Measurements from ENCODE around the gene TMEM95. TPM values are rescaled to one million over a fixed set of nuclear protein-coding genes. Genes with fewer than 3 reads are reported as not detected.
"Not testable (repeated sequence)": the region's sequence is repeated elsewhere in the genome, so short reads cannot be mapped to it uniquely, and the experiment has no call there.

TMEM95 gene
- total RNA-seq, 2 experiments from 2014 or later: not detected

DNA sequence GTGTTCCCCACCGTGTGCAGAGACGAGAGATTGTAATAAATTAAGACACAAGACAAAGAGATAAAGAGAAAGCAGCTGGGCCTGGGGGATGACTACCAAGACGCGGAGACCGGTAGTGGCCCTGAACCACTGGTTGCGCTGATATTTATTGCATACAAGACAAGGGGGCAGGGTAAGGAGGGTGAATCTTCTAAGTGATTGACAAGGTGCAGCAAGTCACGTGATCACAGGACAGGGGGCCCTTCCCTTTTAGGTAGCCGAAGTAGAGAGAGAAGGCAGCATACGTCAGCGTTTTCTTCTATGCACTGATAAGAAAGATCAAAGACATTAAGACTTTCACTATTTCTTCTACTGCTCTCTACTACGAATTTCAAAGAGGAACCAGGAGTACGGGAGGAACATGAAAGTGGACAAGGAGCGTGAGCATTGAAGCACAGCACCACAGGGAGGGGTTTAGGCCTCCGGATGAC lies 22.3 kb upstream of the TMEM95 start:
- POLR2A ChIA-PET; H3K27me3 Mint-ChIP-seq (ENCODE audit: low read depth); CTCF ChIA-PET: not testable (repeated sequence)

DNA sequence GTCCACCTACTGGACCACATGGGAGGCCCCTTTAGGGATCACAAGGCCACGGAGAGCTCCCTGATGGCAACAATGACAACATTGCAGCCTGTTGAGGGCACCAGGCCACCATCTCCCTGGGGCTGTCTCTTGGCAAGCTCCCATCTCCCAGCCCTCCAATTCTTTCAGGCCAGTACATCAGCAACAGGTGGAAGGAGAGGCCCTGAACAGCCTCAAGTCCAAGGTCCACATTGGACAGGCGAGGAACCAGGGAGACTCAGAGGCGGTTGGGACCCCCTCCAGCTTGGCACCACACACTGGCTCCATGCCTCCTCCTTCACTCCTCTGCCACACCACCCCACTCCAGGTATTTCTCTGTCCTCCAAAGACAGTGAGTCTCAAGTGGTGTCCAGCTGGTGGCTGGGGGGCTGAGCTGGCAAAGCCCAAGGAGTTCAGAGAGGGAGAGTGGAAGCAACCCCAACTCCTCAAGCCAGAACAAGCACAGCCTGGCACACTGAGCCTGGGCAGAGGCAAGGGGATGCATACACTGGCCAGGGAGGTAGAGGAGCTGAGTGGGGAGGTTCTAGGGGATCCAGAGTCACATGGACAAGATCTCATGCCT lies 19.9 kb upstream of the TMEM95 start:
- H3K9me3 Mint-ChIP-seq (ENCODE audit: insufficient read depth): no peaks in the 10 kb centered on the region
- H3K4me1 Mint-ChIP-seq (ENCODE audit: low read depth): peaks cover 62% of the 10 kb centered on the region
- peak overlapping the region; percentile 47 for H3K4me3 Mint-ChIP-seq
- no peaks in the 10 kb centered on the region for H3K27me3 Mint-ChIP-seq (ENCODE audit: low read depth)
- peak overlapping the region; percentile 98 for H3K27ac Mint-ChIP-seq
- DNase-seq: no peak
- H3K36me3 Mint-ChIP-seq (ENCODE audit: low read depth): peaks cover 28% of the 10 kb centered on the region
- ChIA-PET CTCF (interaction anchor here (0.7 to 4.0 kb wide), 10 partner anchors 8 to 353 kb away, joined by 3 to 41 read pairs (median 9); partner anchors contain the start of genes KCTD11 and TMEM95), POLR2A (interaction anchor here (0.6 to 4.9 kb wide), 6 partner anchors 14 to 693 kb away, joined by 3 to 54 read pairs (median 3); partner anchors contain the start of gene GPS2)
- no peak for ATAC-seq

More for the DNA sequence above, 22.3 kb upstream of the TMEM95 start:
- not testable (repeated sequence) for H3K9me3 Mint-ChIP-seq (ENCODE audit: insufficient read depth); ATAC-seq
- H3K36me3 Mint-ChIP-seq (ENCODE audit: low read depth): peaks cover 11% of the 10 kb centered on the region
- H3K27ac Mint-ChIP-seq: peak overlapping the region; percentile 83
- peak; percentile 69 for DNase-seq
- H3K4me1 Mint-ChIP-seq (ENCODE audit: low read depth): peaks cover 64% of the 10 kb centered on the region
- H3K4me3 Mint-ChIP-seq: peak overlapping the region; percentile 38

DNA sequence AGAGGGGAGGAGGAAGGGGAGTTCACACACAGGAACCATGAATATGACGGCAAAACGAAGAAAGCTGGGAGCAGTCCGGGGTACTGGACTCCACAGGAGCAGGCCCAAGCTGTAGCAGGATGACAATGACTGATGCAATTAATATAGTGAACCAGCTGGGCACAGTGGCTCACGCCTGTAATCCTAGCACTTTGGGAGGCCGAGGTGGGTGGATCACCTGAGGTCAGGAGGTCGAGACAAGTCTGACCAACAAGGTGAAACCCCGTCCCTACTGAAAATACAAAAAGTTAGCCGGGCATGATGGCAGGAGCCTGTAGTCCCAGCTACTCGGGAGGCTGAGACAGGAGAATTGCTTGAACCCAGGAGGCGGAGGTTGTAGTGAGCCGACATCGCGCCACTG lies 19.2 kb upstream of the TMEM95 start:
- Mint-ChIP-seq H3K4me3 (peak overlapping the region; percentile 85), H3K36me3 (ENCODE audit: low read depth) (peaks cover 33% of the 10 kb centered on the region), H3K27ac (peak overlapping the region; percentile 98), H3K4me1 (ENCODE audit: low read depth) (peaks cover 62% of the 10 kb centered on the region)
- not testable (repeated sequence) for ATAC-seq; H3K9me3 Mint-ChIP-seq (ENCODE audit: insufficient read depth); DNase-seq; H3K27me3 Mint-ChIP-seq (ENCODE audit: low read depth)
- POLR2A ChIA-PET: interaction anchor here (0.6 to 4.9 kb wide), 17 partner anchors 9 to 351 kb away, joined by 3 to 54 read pairs (median 7); partner anchors contain the start of genes GPS2, TMEM102, TNFSF12 and TP53
- CTCF ChIA-PET: interaction anchor here (0.7 to 4.0 kb wide), 14 partner anchors 10 to 352 kb away, joined by 3 to 41 read pairs (median 10); partner anchors contain the start of genes KCTD11, TMEM95 and TP53

DNA sequence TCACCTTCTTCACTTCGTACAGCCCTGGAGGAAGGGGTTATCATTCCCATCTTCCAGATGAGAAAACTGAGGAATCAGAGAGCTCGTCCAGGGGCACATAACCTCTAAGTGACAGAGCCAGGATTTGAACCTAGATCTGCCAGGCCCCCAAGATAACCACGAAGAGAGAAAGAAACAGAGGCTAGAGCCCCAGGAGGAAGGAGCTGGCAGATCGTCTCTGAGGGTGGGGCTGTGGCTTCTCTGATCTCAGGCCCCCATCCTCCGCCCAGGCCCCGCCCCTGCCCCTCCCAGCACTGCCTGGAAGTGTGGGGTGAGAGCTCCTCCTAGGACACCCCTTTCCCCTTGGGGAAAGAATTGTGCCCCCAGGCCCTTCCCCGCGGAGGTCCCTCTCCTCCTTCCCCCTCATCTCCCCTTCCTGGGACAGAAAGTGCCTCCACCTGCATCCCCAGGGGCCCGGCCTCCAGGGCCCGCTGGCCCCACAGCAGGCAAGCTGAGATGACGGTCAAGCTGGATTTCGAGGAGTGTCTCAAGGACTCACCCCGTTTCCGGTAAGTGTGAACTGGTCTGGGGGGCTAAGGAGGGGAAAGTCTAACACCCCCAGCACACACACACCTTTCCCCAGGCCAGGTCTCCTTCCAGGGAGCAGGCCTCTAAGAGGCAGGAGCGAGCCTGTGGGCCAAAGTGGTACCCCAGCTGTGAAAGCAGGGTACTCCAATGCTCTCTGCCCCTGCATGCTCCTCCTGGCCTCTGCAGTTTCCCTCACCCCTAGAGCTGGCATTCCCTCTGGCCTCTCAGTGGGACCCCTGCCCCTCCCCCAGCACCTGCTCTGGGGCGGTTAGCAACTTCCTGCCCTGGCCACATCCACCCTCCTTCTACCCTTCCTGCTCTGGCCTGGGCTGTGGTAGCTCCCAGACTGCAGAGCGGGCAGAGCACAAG lies 18.4 kb upstream of the TMEM95 start, which contains the start of gene ACAP1:
ACAP1 (plus strand) TSS at position 290 of the 936 bp plus-strand sequence; CDS start at position 496, 206 bp downstream.
- peaks cover 59% of the 10 kb centered on the region for H3K4me1 Mint-ChIP-seq (ENCODE audit: low read depth)
- CTCF ChIA-PET: interaction anchor here (0.6 to 4.0 kb wide), 22 partner anchors 9 to 351 kb away, joined by 3 to 41 read pairs (median 5); partner anchors contain the start of genes CTDNEP1, GPS2, KCTD11 and SLC2A4

DNA sequence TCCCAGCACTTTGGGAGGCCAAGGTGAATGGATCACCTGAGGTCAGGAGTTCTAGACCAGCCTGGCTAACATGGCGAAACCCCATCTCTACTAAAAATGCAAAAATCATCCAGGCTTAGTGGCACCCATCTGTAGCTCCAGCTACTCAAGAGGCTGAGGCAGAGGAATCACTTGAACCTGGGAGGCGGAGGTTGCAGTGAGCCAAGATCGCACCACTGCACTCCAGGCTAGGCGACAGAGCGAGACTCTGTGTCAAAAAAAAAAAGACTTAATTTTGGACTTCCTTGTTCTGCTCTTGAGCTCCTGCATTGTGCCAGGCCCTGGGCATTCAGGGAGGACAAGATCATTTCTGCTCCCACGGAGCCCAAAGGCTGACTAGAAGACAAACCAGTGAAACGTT lies 17.4 kb upstream of the TMEM95 start:
- POLR2A ChIA-PET: interaction anchor here (0.6 to 4.9 kb wide), 16 partner anchors 8 to 893 kb away, joined by 3 to 54 read pairs (median 7); partner anchors contain the start of genes GPS2, POLR2A, TMEM102 and TP53
- not testable (repeated sequence) for DNase-seq; H3K9me3 Mint-ChIP-seq (ENCODE audit: insufficient read depth); ATAC-seq; H3K27me3 Mint-ChIP-seq (ENCODE audit: low read depth)
- Mint-ChIP-seq H3K4me3 (peak overlapping the region; percentile 85), H3K4me1 (ENCODE audit: low read depth) (peaks cover 53% of the 10 kb centered on the region), H3K36me3 (ENCODE audit: low read depth) (peaks cover 46% of the 10 kb centered on the region), H3K27ac (peak overlapping the region; percentile 98)
- CTCF ChIA-PET: interaction anchor here (1.0 to 4.0 kb wide), 12 partner anchors 8 to 220 kb away, joined by 3 to 41 read pairs (median 14); partner anchors contain the start of genes GPS2, KCTD11 and TMEM95

More for the DNA sequence above, 18.4 kb upstream of the TMEM95 start, which contains the start of gene ACAP1:
- Mint-ChIP-seq H3K36me3 (ENCODE audit: low read depth) (peaks cover 37% of the 10 kb centered on the region), H3K9me3 (ENCODE audit: insufficient read depth) (no peaks in the 10 kb centered on the region), H3K4me3 (peak within 1 kb of the TSS; percentile 85), H3K27me3 (ENCODE audit: low read depth) (no peaks in the 10 kb centered on the region), H3K27ac (peak within 1 kb of the TSS; percentile 98)
- ATAC-seq: peak; percentile 95
- POLR2A ChIA-PET: interaction anchor here (0.6 to 4.9 kb wide), 23 partner anchors 8 to 350 kb away, joined by 3 to 54 read pairs (median 4); partner anchors contain the start of genes GPS2, POLR2A, TMEM102 and TNFSF12
- peak; percentile 95 for DNase-seq

DNA sequence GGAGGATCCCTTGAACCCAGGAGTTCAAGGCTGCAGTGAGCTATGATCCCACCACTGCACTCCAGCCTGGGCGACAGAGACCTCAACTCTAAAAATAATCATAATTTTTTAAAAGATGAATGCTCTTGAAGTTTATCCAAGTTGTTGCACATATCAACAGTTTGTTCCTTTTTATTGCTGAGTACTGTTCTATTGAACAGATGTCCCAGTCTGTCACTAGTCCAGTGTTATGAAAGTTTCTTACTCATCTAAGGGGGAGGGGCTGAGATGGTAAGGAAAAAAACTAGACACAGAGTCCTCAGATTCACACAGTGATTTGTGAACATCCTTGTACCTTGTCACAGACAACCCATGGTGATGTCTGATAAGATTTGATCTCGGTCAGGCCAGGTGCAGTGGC lies 14.8 kb upstream of the TMEM95 start:
- no peaks in the 10 kb centered on the region for H3K27me3 Mint-ChIP-seq (ENCODE audit: low read depth)
- H3K27ac Mint-ChIP-seq: peak overlapping the region; percentile 2
- ATAC-seq (no peak), DNase-seq (no peak)
- peaks cover 67% of the 10 kb centered on the region for H3K36me3 Mint-ChIP-seq (ENCODE audit: low read depth)
- ChIA-PET CTCF (no interaction called here), POLR2A (interaction anchor here (0.9 kb wide), 1 partner anchor 14 kb away, joined by 3 read pairs; no protein-coding TSS in a partner anchor)
- H3K9me3 Mint-ChIP-seq (ENCODE audit: insufficient read depth): no peaks in the 10 kb centered on the region
- peak overlapping the region; percentile 1 for H3K4me3 Mint-ChIP-seq
- peaks cover 50% of the 10 kb centered on the region for H3K4me1 Mint-ChIP-seq (ENCODE audit: low read depth)

DNA sequence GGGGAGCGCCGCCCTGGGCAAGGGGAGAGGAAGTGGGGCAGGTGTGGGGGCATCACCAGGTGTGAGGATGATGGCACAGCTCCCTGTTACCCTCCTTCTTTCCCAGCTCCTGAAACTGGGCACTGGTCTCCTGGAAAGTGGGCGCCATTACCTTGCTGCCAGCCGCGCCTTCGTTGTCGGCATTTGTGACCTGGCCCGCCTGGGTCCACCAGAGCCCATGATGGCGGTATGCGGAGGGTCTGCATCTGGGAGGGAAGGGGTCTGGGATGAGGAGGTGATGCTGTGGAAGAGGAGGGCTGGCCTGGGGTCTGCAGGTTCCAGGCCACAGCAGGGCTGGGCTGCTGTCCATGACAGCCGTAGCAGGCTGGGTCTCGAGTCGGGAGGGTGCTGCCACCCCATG lies 13.1 kb upstream of the TMEM95 start:
- CTCF ChIA-PET: interaction anchor here (1.9 kb wide), 1 partner anchor 12 kb away, joined by 6 read pairs; the partner anchor contains the start of gene NEURL4
- Mint-ChIP-seq H3K4me3 (no peak overlapping the region), H3K36me3 (ENCODE audit: low read depth) (peaks cover 75% of the 10 kb centered on the region), H3K27me3 (ENCODE audit: low read depth) (no peaks in the 10 kb centered on the region), H3K9me3 (ENCODE audit: insufficient read depth) (no peaks in the 10 kb centered on the region), H3K4me1 (ENCODE audit: low read depth) (peaks cover 38% of the 10 kb centered on the region), H3K27ac (peak overlapping the region; percentile 46)
- no peak for DNase-seq
- POLR2A ChIA-PET: interaction anchor here (0.7 to 2.2 kb wide), 2 partner anchors 12 to 94 kb away, joined by 4 to 12 read pairs; partner anchors contain the start of gene NEURL4
- no peak for ATAC-seq

DNA sequence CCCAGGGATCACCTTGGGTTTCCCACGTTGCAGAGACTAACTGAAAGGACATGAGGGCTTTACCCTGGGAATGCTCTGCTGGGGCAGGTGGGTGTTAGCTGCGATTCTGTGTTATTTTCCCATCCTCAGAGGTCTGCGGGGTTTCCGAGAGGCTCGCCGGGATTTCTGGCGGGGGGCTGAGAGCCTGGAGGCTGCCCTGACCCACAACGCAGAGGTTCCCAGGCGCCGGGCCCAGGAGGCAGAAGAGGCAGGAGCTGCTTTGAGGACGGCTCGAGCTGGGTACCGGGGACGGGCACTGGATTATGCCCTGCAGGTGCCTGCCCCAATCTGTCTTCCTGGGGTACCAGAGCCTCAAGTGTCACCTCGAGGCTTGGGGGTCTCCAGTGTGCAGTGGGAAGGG lies 11.7 kb upstream of the TMEM95 start:
- H3K36me3 Mint-ChIP-seq (ENCODE audit: low read depth): peaks cover 73% of the 10 kb centered on the region
- no peak overlapping the region for H3K4me3 Mint-ChIP-seq
- DNase-seq: no peak
- no peak for ATAC-seq
- POLR2A ChIA-PET: interaction anchor here (1.2 to 2.2 kb wide), 3 partner anchors 11 to 30 kb away, joined by 3 to 12 read pairs (median 5); partner anchors contain the start of gene NEURL4
- peaks cover 38% of the 10 kb centered on the region for H3K4me1 Mint-ChIP-seq (ENCODE audit: low read depth)
- CTCF ChIA-PET: interaction anchor here (1.6 to 2.7 kb wide), 3 partner anchors 8 to 19 kb away, joined by 3 to 15 read pairs (median 13); partner anchors contain the start of gene TMEM95
- no peaks in the 10 kb centered on the region for H3K27me3 Mint-ChIP-seq (ENCODE audit: low read depth)
- peak overlapping the region; percentile 60 for H3K27ac Mint-ChIP-seq
- no peaks in the 10 kb centered on the region for H3K9me3 Mint-ChIP-seq (ENCODE audit: insufficient read depth)

DNA sequence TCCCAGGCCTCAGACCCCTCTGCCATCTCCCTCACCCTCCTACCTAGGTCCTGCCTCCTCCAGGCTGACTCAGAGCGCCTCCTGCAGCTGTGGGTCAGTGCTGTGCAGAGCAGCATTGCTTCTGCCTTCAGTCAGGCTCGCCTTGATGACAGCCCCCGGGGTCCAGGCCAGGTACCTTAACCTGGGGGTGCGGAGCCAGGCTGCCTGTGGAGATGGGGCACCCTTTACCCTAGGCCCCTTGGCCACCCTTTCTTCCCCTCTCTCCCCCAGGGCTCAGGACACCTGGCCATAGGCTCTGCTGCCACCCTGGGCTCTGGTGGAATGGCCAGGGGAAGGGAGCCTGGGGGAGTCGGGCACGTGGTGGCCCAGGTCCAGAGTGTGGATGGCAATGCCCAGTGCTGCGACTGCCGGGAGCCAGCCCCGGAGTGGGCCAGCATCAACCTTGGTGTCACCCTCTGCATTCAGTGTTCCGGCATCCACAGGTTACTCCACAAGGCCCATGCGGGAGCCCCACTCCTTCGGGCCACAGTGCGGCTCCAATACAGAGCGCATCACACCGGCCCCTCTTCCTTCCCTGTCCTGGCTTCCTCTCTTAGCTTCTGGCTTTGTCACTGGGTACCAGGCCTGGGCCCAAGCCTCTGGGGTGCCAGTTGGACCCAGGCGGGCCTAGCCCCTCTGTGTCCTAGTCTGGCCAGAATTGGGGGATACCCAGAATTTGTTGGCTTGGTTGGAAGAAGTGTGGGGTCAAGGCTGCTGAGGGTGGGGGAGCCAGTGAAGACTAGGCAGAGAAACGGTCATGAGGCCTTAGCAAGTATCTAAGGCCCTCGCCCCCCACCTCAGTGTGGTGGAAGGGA lies 8.0 kb upstream of the TMEM95 start:
- H3K4me1 Mint-ChIP-seq (ENCODE audit: low read depth): peaks cover 52% of the 10 kb centered on the region

More for the DNA sequence above, 8.0 kb upstream of the TMEM95 start:
- DNase-seq (no peak), ATAC-seq (no peak)
- Mint-ChIP-seq H3K27me3 (ENCODE audit: low read depth) (no peaks in the 10 kb centered on the region), H3K27ac (peak overlapping the region; percentile 55), H3K9me3 (ENCODE audit: insufficient read depth) (no peaks in the 10 kb centered on the region), H3K4me3 (no peak overlapping the region), H3K36me3 (ENCODE audit: low read depth) (peaks cover 74% of the 10 kb centered on the region)
- ChIA-PET POLR2A (interaction anchor here (3.0 to 5.0 kb wide), 2 partner anchors 10 kb away, joined by 17 to 54 read pairs; partner anchors contain the start of gene ACAP1), CTCF (interaction anchor here (1.2 to 4.6 kb wide), 4 partner anchors 10 to 214 kb away, joined by 3 to 35 read pairs (median 21); partner anchors contain the start of genes ACAP1, NEURL4 and SENP3)

All from activated CD8-positive, alpha-beta T cell treated with anti-CD3 and anti-CD28 coated beads, Interleukin-2, amount 10 ng/mL, durations not matched to agents 7 days and 5 days (primary cell).